Panc1 (cell line): ENCODE data around the gene LHX2. TPM values are rescaled to one million over a fixed set of nuclear protein-coding genes. Genes with fewer than 3 reads are reported as not detected.

Experiments
- ATAC-seq: fragments of 200-7000 bp; cut with Tn5 transposase; 2 replicates; pipeline ENCODE4 v1.9.1; 2020; ENCODE audit warnings: mild to moderate bottlenecking, moderate library complexity
- BruUV-seq: library from RNA; stranded (reverse); fragments of 400-500 nt; replicated peaks from 2 replicates; lab custom pipeline; 2021; lab: Mats Ljungman, UMichigan
- CTCF ChIA-PET: fragments of 300-600 bp; sonication (Branson Sonifier 250); formaldehyde crosslinking; loops from one replicate; lab custom pipeline; 2022; ENCODE audit warnings: antibody characterized with exemption; lab: Charles Lee
- POLR2A ChIA-PET: fragments of 300-600 bp; sonication (Branson Sonifier 250); formaldehyde crosslinking; loops from one replicate; lab custom pipeline; 2022; ENCODE audit warnings: antibody characterized with exemption; lab: Charles Lee
- DNase-seq: peaks from one replicate; pipeline ENCODE4 v3.0.0-alpha.2; 2010; ENCODE audit warnings: low read depth, low spot score
- H3K27ac ChIP-seq: 2 replicates; pipeline ENCODE4 v1.5.1; 2011; ENCODE audit warnings: mild to moderate bottlenecking, low read length, inconsistent platforms
- H3K27me3 ChIP-seq: fragments of 200-500 bp; sonication (Bioruptor generic); 2 replicates; pipeline ENCODE4 v1.6.0; 2014; ENCODE audit warnings: low read length, inconsistent platforms; ENCODE audit not compliant: control insufficient read depth, insufficient read depth
- H3K36me3 ChIP-seq: fragments of 200-500 bp; sonication (Bioruptor generic); 2 replicates; pipeline ENCODE4 v1.5.1; 2014; ENCODE audit warnings: inconsistent platforms, mild to moderate bottlenecking, low read length, moderate library complexity; ENCODE audit not compliant: control insufficient read depth, insufficient read depth
- H3K4me1 ChIP-seq: 2 replicates; pipeline ENCODE4 v1.5.1; 2011; ENCODE audit warnings: inconsistent platforms, mild to moderate bottlenecking, low read length, moderate library complexity; ENCODE audit not compliant: control insufficient read depth, insufficient read depth
- H3K4me3 ChIP-seq, 2 experiments: 2 replicates each; pipeline ENCODE4 v1.5.1; 2011 to 2012; ENCODE audit warnings: low read depth in 2 of 2, low read length in 2 of 2, mild to moderate bottlenecking in 2 of 2, inconsistent platforms in 1 of 2, moderate library complexity in 1 of 2
- H3K9me3 ChIP-seq: fragments of 200-500 bp; sonication (Bioruptor generic); 2 replicates; pipeline ENCODE4 v1.5.1; 2014; ENCODE audit warnings: low read depth, mild to moderate bottlenecking, inconsistent platforms, low read length, moderate library complexity; ENCODE audit not compliant: control insufficient read depth, insufficient read depth
- POLR2AphosphoS5 ChIP-seq: IDR thresholded peaks from 2 replicates; pipeline ENCODE4 v1.6.1; 2012; ENCODE audit warnings: mild to moderate bottlenecking, low read depth, low read length, moderate library complexity
- REST ChIP-seq, 2 experiments: IDR thresholded peaks; 2 replicates each; pipeline ENCODE4 v1.6.1; 2011 to 2012; ENCODE audit warnings: low read depth in 2 of 2, control low read depth in 1 of 2, low read length in 1 of 2, mild to moderate bottlenecking in 1 of 2, moderate library complexity in 1 of 2; ENCODE audit not compliant: insufficient read depth in 1 of 2
- SIN3A ChIP-seq: IDR thresholded peaks from 2 replicates; pipeline ENCODE4 v1.6.1; 2012; ENCODE audit warnings: low read depth, mild to moderate bottlenecking, low read length, moderate library complexity, borderline replicate concordance; ENCODE audit not compliant: insufficient read depth
- TCF7L2 ChIP-seq: IDR thresholded peaks from 2 replicates; pipeline ENCODE4 v1.6.1; 2011; ENCODE audit warnings: mild to moderate bottlenecking, low read depth, low read length, inconsistent platforms
- in situ Hi-C: cut with HindIII; loops from 2 replicates; pipeline ENCODE4 v1.10.0; 2016; ENCODE audit warnings: low sequenced_read_pairs, low pct_unique_long_range_greater_than_20kb
- intact Hi-C: fragments of 100-400 bp; cut with micrococcal nuclease; formaldehyde crosslinking; loops from one replicate; pipeline ENCODE4 v1.10.0; 2022; ENCODE audit not compliant: unreplicated experiment
- total RNA-seq: library from RNA; stranded (reverse); gene quantifications from one replicate; pipeline ENCODE4 v1.2.1, GENCODE V29; 2021; ENCODE audit not compliant: unreplicated experiment
- TF ChIP-seq, protein P1 (sequence below): fragments of 450-650 bp; IDR thresholded peaks from 2 replicates; pipeline ENCODE4 v1.5.1; 2017; ENCODE audit warnings: mild to moderate bottlenecking

The LHX2 gene
- total RNA-seq, 1 experiment from 2014 or later: 0.36 TPM

- ChIA-PET POLR2A (no interaction called here), CTCF (no interaction called here)
- H3K4me3 ChIP-seq: no peak overlapping the region
- in situ Hi-C loops (no loop called here), intact Hi-C loops (no loop called here)
- BruUV-seq: no TSS peak
- no peak overlapping the region for H3K27ac ChIP-seq
- H3K9me3 ChIP-seq: no peaks in the 10 kb centered on the region
- no peaks in the 10 kb centered on the region for H3K27me3 ChIP-seq
- ATAC-seq (no peak), DNase-seq (no peak)
- H3K36me3 ChIP-seq: no peaks in the 10 kb centered on the region
- no peak for TF ChIP-seq POLR2AphosphoS5
- 0 out of 2 replicates have a peak, but pooled peaks cover 5% of the 10 kb centered on the region for H3K4me1 ChIP-seq
Measured at GRCh38 chr9:124017051-124017928, 5.7 kb downstream of the LHX2 start.

DNA sequence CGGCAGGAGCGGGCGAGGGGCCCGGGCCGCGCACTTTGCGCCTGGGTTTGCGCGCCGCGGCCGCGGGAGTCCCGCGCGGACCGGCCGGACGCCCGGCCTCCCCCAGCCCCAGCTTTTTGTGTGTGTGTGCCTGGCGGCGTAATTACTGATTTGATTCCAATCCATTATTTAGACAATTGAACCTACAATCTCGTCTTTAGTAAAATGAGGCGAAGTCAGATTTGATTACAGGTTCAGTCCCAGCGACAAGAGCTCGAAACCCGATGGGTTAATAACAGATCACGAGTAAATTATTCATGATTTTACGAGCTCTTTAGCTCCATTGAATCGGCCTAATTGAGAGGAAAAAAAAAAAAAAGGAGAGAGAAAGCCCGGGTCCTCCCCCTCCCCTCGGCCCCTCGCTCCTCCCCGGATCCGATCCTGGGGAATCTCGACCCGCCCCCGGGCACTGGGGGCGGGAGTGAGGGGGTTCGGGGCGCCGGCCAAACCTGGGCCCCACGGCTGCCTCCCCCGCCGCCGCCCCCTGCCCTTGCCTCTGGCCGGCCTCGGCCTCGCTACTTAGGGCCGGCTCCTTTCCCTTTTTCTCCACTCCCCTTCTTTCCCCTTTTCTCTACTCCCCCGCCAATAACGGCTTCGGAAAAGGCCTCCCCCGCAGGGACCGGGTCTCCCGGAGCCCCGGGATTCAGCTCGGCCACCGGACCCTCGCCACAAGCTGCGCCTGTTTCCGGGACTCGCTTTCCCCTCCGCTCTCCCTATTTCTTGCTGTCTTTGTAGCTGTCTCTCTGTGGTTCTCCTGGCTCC is 6.6 kb downstream of the LHX2 start:
- H3K27me3 ChIP-seq: no peaks in the 10 kb centered on the region
- ATAC-seq: no peak
- no peak overlapping the region for H3K27ac ChIP-seq
- TF ChIP-seq REST (IDR thresholded peaks at IDR 0.05; ENCODE audit: insufficient read depth in 1 of 2, low read depth in 2 of 2, low read length in 1 of 2) (no peak), SIN3A (no peak), POLR2AphosphoS5 (no peak), TCF7L2 (no peak)
- TF ChIP-seq, protein P1, sequence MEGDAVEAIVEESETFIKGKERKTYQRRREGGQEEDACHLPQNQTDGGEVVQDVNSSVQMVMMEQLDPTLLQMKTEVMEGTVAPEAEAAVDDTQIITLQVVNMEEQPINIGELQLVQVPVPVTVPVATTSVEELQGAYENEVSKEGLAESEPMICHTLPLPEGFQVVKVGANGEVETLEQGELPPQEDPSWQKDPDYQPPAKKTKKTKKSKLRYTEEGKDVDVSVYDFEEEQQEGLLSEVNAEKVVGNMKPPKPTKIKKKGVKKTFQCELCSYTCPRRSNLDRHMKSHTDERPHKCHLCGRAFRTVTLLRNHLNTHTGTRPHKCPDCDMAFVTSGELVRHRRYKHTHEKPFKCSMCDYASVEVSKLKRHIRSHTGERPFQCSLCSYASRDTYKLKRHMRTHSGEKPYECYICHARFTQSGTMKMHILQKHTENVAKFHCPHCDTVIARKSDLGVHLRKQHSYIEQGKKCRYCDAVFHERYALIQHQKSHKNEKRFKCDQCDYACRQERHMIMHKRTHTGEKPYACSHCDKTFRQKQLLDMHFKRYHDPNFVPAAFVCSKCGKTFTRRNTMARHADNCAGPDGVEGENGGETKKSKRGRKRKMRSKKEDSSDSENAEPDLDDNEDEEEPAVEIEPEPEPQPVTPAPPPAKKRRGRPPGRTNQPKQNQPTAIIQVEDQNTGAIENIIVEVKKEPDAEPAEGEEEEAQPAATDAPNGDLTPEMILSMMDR: no peak
- H3K36me3 ChIP-seq: no peaks in the 10 kb centered on the region
- H3K4me1 ChIP-seq: 0 out of 2 replicates have a peak, but pooled peaks cover 5% of the 10 kb centered on the region
- POLR2A ChIA-PET: no interaction called here
- in situ Hi-C loops: no loop called here
- intact Hi-C loops: no loop called here
- no TSS peak for BruUV-seq
- peak overlapping the region; percentile 33 to 48 for H3K4me3 ChIP-seq
- CTCF ChIA-PET: no interaction called here
- no peak for DNase-seq
- H3K9me3 ChIP-seq: no peaks in the 10 kb centered on the region
